Fibroblast of the aortic adventitia (primary cell): ENCODE measurements around the gene IL1RL1. TPM values are rescaled to one million over a fixed set of nuclear protein-coding genes. Genes with fewer than 3 reads are reported as not detected.

Source experiments
- DNase-seq: peaks from one replicate; pipeline ENCODE4 v3.0.0-alpha.2; 2010; ENCODE audit warnings: low read depth
- H3K4me3 ChIP-seq: 2 replicates; pipeline ENCODE4 v1.5.1; 2011; ENCODE audit warnings: low read depth, mild to moderate bottlenecking, control low read depth, low read length, moderate library complexity
- CTCF ChIP-seq: IDR thresholded peaks from 2 replicates; pipeline ENCODE4 v1.5.1; 2011; ENCODE audit warnings: mild to moderate bottlenecking, low read length, control low read depth, inconsistent platforms; ENCODE audit not compliant: insufficient read depth
- total RNA-seq: library from RNA; depleted of rRNA; stranded (reverse); fragments of >200 nt; gene quantifications from 2 replicates; pipeline ENCODE4 v1.2.3, GENCODE V29; 2012; ENCODE audit warnings: low replicate concordance

IL1RL1 gene
- total RNA-seq, 1 donor, result 8.2 TPM

DNA sequence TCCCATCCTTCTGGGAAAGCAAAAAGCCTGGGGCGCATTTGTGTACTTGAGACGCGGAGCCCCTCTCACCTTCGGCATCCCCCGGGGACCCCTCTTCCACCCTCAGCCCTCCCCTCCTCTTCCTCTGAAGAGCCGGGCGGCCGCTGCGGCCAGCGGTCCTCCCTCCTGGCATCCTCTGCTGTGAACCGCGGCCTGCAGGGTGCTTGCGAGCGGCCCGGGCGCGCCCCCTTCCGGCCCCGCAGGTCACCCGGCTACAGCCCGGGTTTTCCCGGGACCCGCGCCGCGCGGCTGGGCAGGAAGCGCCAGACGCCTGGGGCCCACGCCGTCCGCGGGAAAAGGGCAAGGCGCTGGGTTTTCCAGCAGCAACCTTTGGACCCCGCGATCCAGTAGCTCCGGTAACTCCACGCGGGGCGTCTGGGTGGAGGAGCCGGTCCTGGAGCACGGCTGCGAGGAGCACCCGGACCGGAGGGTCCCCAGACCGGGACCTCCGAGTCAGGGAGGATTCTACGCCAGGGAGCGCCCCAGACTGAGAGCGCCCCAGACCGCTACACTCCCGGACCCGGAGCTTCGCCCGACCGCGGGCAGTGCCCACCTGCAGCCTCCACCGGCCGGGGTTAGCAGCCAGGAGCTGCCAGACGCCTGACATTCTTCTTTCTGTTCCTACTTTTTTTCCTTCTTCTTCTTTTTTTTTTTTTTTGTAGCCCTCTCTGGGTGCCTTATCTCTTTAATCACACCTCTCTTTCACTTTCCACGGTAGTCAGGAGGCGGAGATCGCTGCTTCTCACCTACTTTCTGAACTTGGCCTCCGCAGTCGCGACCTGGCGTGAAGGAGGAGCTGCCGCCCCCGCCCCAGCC, 44.4 kb downstream of the IL1RL1 start, which contains the start of gene IL18R1:
TSS of gene IL18R1 (plus strand) at position 271 of the 855 bp plus-strand sequence. CDS start 6,865 bp downstream, outside the sequence.
- DNase-seq, result peak; percentile 67
- peak; percentile 64 for TF ChIP-seq CTCF
- H3K4me3 ChIP-seq, result peak within 1 kb of the TSS; percentile 79

DNA sequence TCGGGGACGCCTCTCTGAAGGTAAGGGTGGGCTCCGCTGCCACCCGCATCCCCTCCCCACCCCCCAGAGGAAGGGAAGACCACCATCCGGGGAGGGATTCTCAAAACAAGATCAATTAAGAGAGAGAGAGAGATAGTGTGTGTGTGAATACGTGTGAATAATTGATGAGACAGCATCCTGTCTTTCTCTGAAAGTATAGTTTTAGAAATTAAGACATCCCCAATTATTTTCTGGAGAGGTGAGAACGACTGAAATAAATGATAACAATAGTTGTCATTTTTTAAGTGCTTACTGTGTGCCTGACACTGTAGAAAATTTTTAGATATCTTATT, 45.0 kb downstream of the IL1RL1 start:
- no peak for DNase-seq
- TF ChIP-seq CTCF, result no peak

GRCh38 chr2:102356741-102357140, 45.4 kb downstream of the IL1RL1 start:
- no peak for TF ChIP-seq CTCF
- H3K4me3 ChIP-seq, result peak overlapping the region; percentile 79
- DNase-seq, result no peak

More for the DNA sequence above, 45.0 kb downstream of the IL1RL1 start:
- peak overlapping the region; percentile 79 for H3K4me3 ChIP-seq

GRCh38 chr2:102357937-102358336, 46.6 kb downstream of the IL1RL1 start:
- no peak for DNase-seq
- H3K4me3 ChIP-seq, result no peak overlapping the region
- TF ChIP-seq CTCF, result no peak

DNA sequence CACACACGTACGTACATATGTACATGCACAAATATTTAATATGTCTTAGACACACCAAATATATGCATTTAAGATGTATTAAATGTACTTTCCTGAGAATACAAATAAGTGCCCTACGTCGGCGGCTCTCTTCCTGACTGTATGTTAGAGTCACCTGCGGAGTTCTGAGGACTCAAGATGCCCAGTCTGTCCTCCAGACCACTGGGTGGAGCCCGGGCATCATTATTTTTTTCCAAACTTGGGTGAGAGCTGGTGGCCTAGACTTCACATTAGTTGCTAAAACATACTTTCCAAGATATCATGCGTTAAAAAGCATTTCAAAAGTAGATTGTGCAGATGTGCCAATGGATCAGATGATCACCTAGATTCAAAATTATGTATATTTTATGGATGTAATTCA, 47.1 kb downstream of the IL1RL1 start:
- TF ChIP-seq CTCF, result no peak
- no peak for DNase-seq
- no peak overlapping the region for H3K4me3 ChIP-seq

DNA sequence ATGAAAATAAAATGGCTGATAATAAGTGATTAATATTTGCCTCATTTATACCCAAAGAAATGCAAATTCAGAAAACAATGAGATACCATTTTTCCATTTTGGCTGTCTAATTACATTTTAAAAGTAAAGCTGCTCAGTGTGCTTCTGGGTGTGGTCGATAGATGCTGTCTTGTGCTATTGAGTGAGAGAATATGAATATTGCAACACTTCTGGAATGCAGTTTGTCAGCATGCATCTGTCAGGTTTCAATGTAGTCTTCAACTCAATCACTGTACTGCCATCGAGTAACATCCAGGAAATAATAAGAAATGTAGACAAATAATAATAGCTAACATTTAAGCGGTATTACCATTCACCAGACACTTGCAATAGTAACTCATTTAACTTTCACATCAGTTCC, 48.2 kb downstream of the IL1RL1 start:
- H3K4me3 ChIP-seq, result no peak overlapping the region
- no peak for TF ChIP-seq CTCF
- no peak for DNase-seq
